GM06990 (cell line): Measurements from ENCODE around the gene DIO1.

Source experiments
- DNase-seq: peaks from one replicate; pipeline ENCODE4 v3.0.0-alpha.2; 2011; ENCODE audit not compliant: insufficient read length; ENCODE audit errors: extremely low read depth
- H3K27me3 ChIP-seq: replicated peaks from 2 replicates; pipeline ENCODE4 v1.6.0; 2011; ENCODE audit warnings: low read length; ENCODE audit not compliant: control insufficient read depth, insufficient read depth
- H3K36me3 ChIP-seq: 2 replicates; pipeline ENCODE4 v1.5.1; 2011; ENCODE audit warnings: low read length; ENCODE audit not compliant: control insufficient read depth, insufficient read depth
- H3K4me3 ChIP-seq: replicated peaks from 2 replicates; pipeline ENCODE4 v1.5.1; 2011; ENCODE audit warnings: low read depth, mild to moderate bottlenecking, control low read depth, low read length
- CTCF ChIP-seq: IDR thresholded peaks from 2 replicates; pipeline ENCODE4 v1.5.1; 2011; ENCODE audit warnings: low read length, control low read depth, mild to moderate bottlenecking, inconsistent platforms; ENCODE audit not compliant: insufficient read depth, poor library complexity, severe bottlenecking

The DIO1 gene

GRCh38 chr1:53945183-53945432, 51.1 kb downstream of the DIO1 start:
- DNase-seq, result no peak
- H3K36me3 ChIP-seq, result no peaks in the 10 kb centered on the region
- TF ChIP-seq CTCF, result no peak
- H3K27me3 ChIP-seq, result no peaks in the 10 kb centered on the region
- peak overlapping the region; percentile 80 for H3K4me3 ChIP-seq

- H3K4me3 ChIP-seq, result peak within 1 kb of the TSS; percentile 92
- DNase-seq, result peak; percentile 96
- no peak for TF ChIP-seq CTCF
- H3K36me3 ChIP-seq, result no peaks in the 10 kb centered on the region
- H3K27me3 ChIP-seq, result no peaks in the 10 kb centered on the region
Observed at GRCh38 chr1:53945433-53946251, 51.7 kb downstream of the DIO1 start, which contains the start of gene IFT25. Gene IFT25 (minus strand): TSS chr1:53945699. CDS start chr1:53940082, 5,617 bp downstream.

- peak; percentile 21 for TF ChIP-seq CTCF
- no peak for DNase-seq
- Histone ChIP-seq H3K36me3 (no peaks in the 10 kb centered on the region), H3K4me3 (peak within 1 kb of the TSS; percentile 92), H3K27me3 (no peaks in the 10 kb centered on the region)
Observed at GRCh38 chr1:53946252-53947171, 52.5 kb downstream of the DIO1 start, which contains the start of gene LRRC42. Gene LRRC42 (plus strand): TSS chr1:53946350. CDS start chr1:53952000, 5,650 bp downstream.

GRCh38 chr1:53947172-53947907, 53.4 kb downstream of the DIO1 start:
- H3K36me3 ChIP-seq, result peaks cover 6% of the 10 kb centered on the region
- H3K27me3 ChIP-seq, result no peaks in the 10 kb centered on the region
- peak overlapping the region; percentile 92 for H3K4me3 ChIP-seq
- DNase-seq, result no peak
- TF ChIP-seq CTCF, result no peak

- Histone ChIP-seq H3K36me3 (peaks cover 6% of the 10 kb centered on the region), H3K27me3 (no peaks in the 10 kb centered on the region), H3K4me3 (no peak overlapping the region)
- DNase-seq, result no peak
- TF ChIP-seq CTCF, result no peak
Observed at GRCh38 chr1:53948291-53948690, 54.3 kb downstream of the DIO1 start.
